ENCODE data around the gene ARSA.

Gene ARSA

DNA sequence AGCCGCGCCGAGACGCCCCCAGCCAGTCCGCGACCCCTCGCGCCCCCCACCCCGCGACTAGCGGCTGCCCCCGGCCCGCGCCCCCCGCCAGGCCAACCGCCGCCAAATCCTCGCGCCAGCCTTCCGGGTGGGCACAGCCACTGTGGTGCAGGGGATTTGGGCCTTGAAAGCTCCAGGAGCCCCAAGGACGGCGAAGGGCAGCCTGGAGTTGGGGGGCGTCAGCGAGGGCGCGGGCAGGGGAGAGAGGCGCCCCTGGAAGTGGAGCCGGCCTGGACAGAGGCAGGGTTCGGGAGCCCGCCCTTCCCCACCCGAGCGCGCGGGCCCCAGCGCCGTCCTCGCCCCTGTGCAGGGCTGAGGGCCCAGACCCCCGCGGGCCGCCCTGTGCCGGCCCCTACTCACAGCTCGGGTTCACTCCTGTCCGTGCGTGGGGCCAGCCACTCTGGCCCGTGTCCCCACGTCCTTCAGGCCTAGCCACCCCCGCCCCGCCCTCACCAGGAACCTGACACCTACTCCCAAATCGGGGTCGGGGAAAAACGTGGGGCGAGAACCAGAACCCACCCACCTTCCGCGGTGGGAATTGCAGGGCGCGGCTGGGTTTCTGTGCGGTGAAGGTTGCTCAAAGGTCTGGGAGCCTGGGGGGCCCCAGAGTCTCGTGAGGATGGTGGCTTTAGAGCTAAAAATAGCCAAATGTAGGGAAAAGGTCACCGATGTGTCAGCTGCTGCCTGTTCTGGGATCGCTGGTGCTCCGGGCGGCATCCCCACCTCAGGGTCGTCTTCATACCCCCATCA is 49.8 kb downstream of the ARSA start, which contains the start of gene CPT1B:
TSS of gene CPT1B (minus strand) at position 441 of the 789 bp plus-strand sequence. CDS start 512 bp downstream, outside the sequence.
- no peak for TF ChIP-seq CTCF (IDR thresholded peaks at IDR 0.05)

GRCh38 chr22:50577697-50577986 is 50.3 kb downstream of the ARSA start:
- TF ChIP-seq CTCF (IDR thresholded peaks at IDR 0.05) = no peak

- TF ChIP-seq CTCF (IDR thresholded peaks at IDR 0.05) = no peak
These were observed 50.9 kb downstream of the ARSA start for GRCh38 chr22:50576806-50577696.

DNA sequence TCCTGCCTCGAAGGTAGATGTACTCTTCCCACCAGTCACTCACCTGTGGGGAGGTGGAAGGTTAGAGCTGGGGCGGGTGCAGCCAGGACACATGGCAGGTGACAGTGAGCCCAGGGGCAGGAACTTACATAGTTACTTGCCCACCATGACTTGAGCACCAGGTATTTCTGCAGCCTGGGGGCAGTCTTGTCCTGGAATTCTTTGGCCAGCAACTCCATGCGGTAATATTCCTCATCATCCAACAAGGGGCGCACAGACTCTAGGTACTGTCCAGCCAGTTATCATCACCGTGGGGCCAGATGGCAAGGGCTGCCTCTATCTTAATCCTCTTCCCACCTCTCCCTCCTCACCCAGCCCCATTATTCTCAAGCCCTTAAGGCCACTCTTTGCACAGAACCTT is 51.9 kb downstream of the ARSA start:
- TF ChIP-seq CTCF (IDR thresholded peaks at IDR 0.05) = no peak

DNA sequence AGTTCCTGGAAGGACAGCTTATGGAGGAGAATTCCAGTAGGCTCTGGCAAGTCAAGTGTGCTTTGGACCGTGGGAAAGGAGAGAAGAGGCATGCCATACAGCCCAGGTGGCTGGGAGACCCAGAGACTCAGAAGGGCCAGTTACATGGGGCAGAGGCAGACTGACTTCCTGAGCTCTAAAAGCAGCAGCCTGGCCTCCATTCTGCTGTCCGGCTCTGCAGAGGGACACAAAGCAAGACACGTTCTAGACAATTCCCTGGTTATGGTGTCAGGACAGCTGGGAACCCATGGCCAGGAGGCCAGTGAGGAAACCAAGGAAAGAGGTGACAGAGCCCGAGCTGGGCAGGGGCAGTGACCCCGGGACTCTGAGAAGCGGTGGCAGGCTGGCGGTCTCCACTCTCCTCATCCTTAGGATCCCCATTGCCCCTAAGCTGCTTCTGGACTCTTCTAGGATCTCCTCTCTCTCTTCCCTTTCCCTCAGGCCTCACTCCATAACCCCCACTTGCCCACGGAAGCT is 52.5 kb downstream of the ARSA start:
- TF ChIP-seq CTCF (IDR thresholded peaks at IDR 0.05) = no peak
